Duodenal mucosa (tissue), 2 donors: ENCODE data around the gene COL12A1.

Experiments
- H3K27ac ChIP-seq: one replicate; pipeline ENCODE4 v1.7.0; 2013; ENCODE audit warnings: low read depth, low read length
- H3K27me3 ChIP-seq, 2 donors: one replicate each; pipeline ENCODE4 v1.7.0; 2013; ENCODE audit warnings: low read length in 2 of 2, control low read depth in 1 of 2; ENCODE audit not compliant: insufficient read depth in 2 of 2, control insufficient read depth in 1 of 2
- H3K36me3 ChIP-seq, 2 donors: one replicate each; pipeline ENCODE4 v1.7.0; 2013; ENCODE audit warnings: low read length in 2 of 2, control low read depth in 1 of 2; ENCODE audit not compliant: insufficient read depth in 2 of 2, control insufficient read depth in 1 of 2
- H3K4me1 ChIP-seq, 2 donors: one replicate each; pipeline ENCODE4 v1.7.0; 2013; ENCODE audit warnings: low read length in 2 of 2, control low read depth in 1 of 2; ENCODE audit not compliant: insufficient read depth in 2 of 2, control insufficient read depth in 1 of 2
- H3K4me3 ChIP-seq, 2 donors: one replicate each; pipeline ENCODE4 v1.7.0; 2013; ENCODE audit warnings: low read length in 2 of 2, low read depth in 1 of 2
- H3K9ac ChIP-seq, 2 donors: one replicate each; pipeline ENCODE4 v1.7.0; 2013; ENCODE audit warnings: low read length in 2 of 2, low read depth in 1 of 2
- H3K9me3 ChIP-seq, 2 donors: one replicate each; pipeline ENCODE4 v1.7.0; 2013; ENCODE audit warnings: low read length in 2 of 2, control low read depth in 1 of 2; ENCODE audit not compliant: control insufficient read depth in 1 of 2

The COL12A1 gene

GRCh38 chr6:75166773-75167172 is 39.1 kb downstream of the COL12A1 start:
- no peak overlapping the region for H3K4me3 ChIP-seq
- no peak overlapping the region for H3K9ac ChIP-seq
- peaks cover 7 to 25% of the 10 kb centered on the region in 2 donors for H3K4me1 ChIP-seq
- H3K27ac ChIP-seq, result no peak overlapping the region
- H3K27me3 ChIP-seq, result no peaks in the 10 kb centered on the region
- no peaks in the 10 kb centered on the region for H3K9me3 ChIP-seq
- H3K36me3 ChIP-seq, result no peaks in the 10 kb centered on the region

- Histone ChIP-seq H3K9me3 (no peaks in the 10 kb centered on the region), H3K27me3 (no peaks in the 10 kb centered on the region), H3K4me3 (no peak overlapping the region), H3K36me3 (no peaks in the 10 kb centered on the region), H3K27ac (no peak overlapping the region), H3K9ac (no peak overlapping the region), H3K4me1 (peaks cover 7 to 20% of the 10 kb centered on the region in 2 donors)
Observed at GRCh38 chr6:75166236-75166635, 39.6 kb downstream of the COL12A1 start.

GRCh38 chr6:75158176-75158575 is 47.7 kb downstream of the COL12A1 start:
- Histone ChIP-seq H3K4me3 (no peak overlapping the region), H3K27me3 (no peaks in the 10 kb centered on the region), H3K4me1 (no peaks in the 10 kb centered on the region), H3K9ac (no peak overlapping the region), H3K36me3 (no peaks in the 10 kb centered on the region), H3K27ac (no peak overlapping the region), H3K9me3 (no peaks in the 10 kb centered on the region)

- Histone ChIP-seq H3K9me3 (no peaks in the 10 kb centered on the region), H3K27me3 (no peaks in the 10 kb centered on the region), H3K4me3 (no peak overlapping the region), H3K36me3 (no peaks in the 10 kb centered on the region), H3K9ac (no peak overlapping the region), H3K27ac (no peak overlapping the region), H3K4me1 (no peaks in the 10 kb centered on the region)
Observed at GRCh38 chr6:75157336-75157735, 48.5 kb downstream of the COL12A1 start.

- no peaks in the 10 kb centered on the region for H3K27me3 ChIP-seq
- H3K36me3 ChIP-seq, result no peaks in the 10 kb centered on the region
- H3K9ac ChIP-seq, result no peak overlapping the region
- H3K9me3 ChIP-seq, result no peaks in the 10 kb centered on the region
- H3K4me3 ChIP-seq, result no peak overlapping the region
- H3K4me1 ChIP-seq, result no peaks in the 10 kb centered on the region
- no peak overlapping the region for H3K27ac ChIP-seq
Observed at GRCh38 chr6:75156186-75156878, 49.5 kb downstream of the COL12A1 start.

GRCh38 chr6:75155631-75156030 is 50.2 kb downstream of the COL12A1 start:
- Histone ChIP-seq H3K27ac (no peak overlapping the region), H3K4me3 (no peak overlapping the region), H3K4me1 (no peaks in the 10 kb centered on the region), H3K27me3 (no peaks in the 10 kb centered on the region), H3K9me3 (no peaks in the 10 kb centered on the region), H3K9ac (no peak overlapping the region), H3K36me3 (no peaks in the 10 kb centered on the region)

- Histone ChIP-seq H3K36me3 (no peaks in the 10 kb centered on the region), H3K4me3 (no peak overlapping the region), H3K27me3 (no peaks in the 10 kb centered on the region), H3K9ac (no peak overlapping the region), H3K4me1 (no peaks in the 10 kb centered on the region), H3K27ac (no peak overlapping the region), H3K9me3 (no peaks in the 10 kb centered on the region)
Observed at GRCh38 chr6:75154973-75155372, 50.9 kb downstream of the COL12A1 start.

GRCh38 chr6:75150685-75151412 is 55.0 kb downstream of the COL12A1 start:
- Histone ChIP-seq H3K9ac (no peak overlapping the region), H3K4me1 (no peaks in the 10 kb centered on the region), H3K36me3 (no peaks in the 10 kb centered on the region), H3K9me3 (no peaks in the 10 kb centered on the region), H3K27ac (no peak overlapping the region), H3K27me3 (no peaks in the 10 kb centered on the region), H3K4me3 (no peak overlapping the region)

GRCh38 chr6:75149696-75150095 is 56.2 kb downstream of the COL12A1 start:
- no peaks in the 10 kb centered on the region for H3K9me3 ChIP-seq
- H3K4me3 ChIP-seq, result no peak overlapping the region
- no peaks in the 10 kb centered on the region for H3K27me3 ChIP-seq
- no peaks in the 10 kb centered on the region for H3K4me1 ChIP-seq
- no peak overlapping the region for H3K27ac ChIP-seq
- no peak overlapping the region for H3K9ac ChIP-seq
- H3K36me3 ChIP-seq, result no peaks in the 10 kb centered on the region

GRCh38 chr6:75149240-75149639 is 56.6 kb downstream of the COL12A1 start:
- Histone ChIP-seq H3K9ac (no peak overlapping the region), H3K27me3 (no peaks in the 10 kb centered on the region), H3K4me3 (no peak overlapping the region), H3K9me3 (no peaks in the 10 kb centered on the region), H3K4me1 (no peaks in the 10 kb centered on the region), H3K27ac (no peak overlapping the region), H3K36me3 (no peaks in the 10 kb centered on the region)
